Bone marrow (tissue), 2 donors: Measurements from ENCODE around the gene SLC9A9.
"Not testable (repeated sequence)": the region's sequence is repeated elsewhere in the genome, so short reads cannot be mapped to it uniquely, and the experiment has no call there.

ENCODE experiments used
- DNase-seq, 2 donors: peaks; one replicate each; lab custom pipeline; 2025; lab: John Stamatoyannopoulos, UW

The SLC9A9 gene

DNA sequence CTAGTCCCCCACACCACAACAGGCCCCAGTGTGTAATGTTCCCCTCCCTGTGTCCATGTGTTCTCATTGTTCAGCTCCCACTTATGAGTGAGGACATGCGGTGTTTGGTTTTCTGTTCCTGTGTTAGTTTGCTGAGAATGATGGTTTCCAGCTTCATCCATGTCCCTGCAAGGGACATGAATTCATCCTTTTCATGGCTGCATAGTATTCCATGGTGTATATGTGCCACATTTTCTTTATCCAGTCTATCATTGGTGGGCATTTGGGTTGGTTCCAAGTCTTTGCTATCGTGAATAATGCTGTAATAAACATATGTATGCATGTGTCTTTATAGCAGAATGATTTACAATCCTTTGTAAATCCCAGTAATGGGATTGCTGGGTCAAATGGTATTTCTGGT, 152.9 kb downstream of the SLC9A9 start:
- not testable (repeated sequence) for DNase-seq

DNA sequence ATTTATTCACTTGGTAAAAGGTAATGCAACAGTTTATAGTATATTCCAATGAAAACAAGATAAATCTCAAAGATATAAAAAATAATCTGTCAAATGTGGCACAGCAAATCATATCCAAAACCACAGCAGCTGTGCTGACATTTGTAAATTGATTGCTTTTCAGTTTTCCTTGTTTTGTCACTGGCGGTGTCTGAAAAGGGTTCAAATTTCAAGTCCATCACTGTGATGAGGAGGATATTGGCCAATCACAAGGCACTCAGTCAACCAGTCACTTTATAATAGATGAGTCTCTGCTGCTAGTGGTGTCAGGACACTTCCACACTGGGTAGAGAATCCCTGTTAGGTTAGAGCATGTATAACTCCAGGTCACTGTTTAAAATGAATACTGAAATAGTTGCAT, 154.8 kb downstream of the SLC9A9 start:
- no peak for DNase-seq

DNA sequence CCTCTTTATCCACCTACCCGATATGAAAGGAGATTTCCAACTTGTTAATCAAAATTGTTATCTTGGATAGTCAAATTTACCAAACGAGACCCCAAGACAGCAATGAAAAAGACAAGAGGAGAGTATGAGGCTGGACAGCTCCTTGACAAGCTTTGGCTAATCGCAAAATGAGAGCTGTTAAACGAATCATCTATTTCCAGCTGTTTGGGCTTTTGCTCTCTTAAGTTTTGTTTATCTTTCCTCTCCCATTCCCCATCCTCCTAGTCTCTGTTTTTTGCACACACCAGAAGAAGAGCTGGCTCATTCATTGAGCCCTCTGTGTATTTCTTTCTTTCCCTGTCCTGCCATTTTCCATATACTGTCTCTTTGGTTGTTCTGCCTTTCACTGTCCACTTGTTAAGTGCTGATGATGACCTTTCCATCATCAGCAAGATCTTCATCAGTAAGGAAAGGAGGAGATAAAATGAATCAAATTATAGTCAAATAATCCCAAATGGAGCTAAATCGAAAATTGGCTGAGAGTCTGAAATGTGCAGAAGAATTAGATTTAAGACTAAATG, 161.6 kb downstream of the SLC9A9 start:
- no peak for DNase-seq

DNA sequence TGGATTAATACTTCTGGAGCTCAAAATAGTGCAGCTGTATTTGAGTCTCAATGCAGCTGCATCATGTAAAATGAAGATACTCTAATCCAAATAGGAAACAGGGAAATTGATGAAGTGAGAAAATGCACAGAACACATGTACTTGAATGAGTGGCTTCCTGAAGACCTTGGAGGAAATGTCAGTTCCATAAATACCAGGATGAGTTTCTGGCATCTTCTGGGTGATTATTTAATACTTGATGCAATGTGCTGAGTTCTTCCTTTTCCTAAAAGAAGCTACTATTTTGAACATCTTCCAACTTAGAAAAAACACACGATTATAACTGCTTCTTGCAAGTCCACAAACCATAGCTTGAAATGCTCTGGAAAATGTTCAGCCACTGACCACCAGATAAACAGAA, 162.8 kb downstream of the SLC9A9 start:
- DNase-seq, result no peak

DNA sequence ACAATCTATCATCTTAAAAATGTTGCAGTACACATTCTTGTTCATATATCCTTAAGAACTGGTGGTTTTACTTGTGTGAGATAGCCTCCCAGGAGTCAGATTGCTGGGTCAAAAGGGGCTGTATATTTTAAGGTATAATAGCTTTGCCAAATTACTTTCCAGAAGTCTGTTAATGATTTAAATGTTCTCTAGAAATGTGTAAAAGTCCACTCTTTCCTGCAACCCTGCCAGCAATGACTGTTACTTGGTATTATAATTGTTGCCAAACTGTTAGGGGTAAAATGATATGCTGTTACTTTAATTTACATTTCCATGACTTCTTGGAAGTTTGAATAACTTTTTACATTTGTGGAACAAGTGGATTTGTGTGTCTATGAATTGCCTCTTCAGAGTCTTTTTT, 170.8 kb downstream of the SLC9A9 start:
- no peak for DNase-seq

DNA sequence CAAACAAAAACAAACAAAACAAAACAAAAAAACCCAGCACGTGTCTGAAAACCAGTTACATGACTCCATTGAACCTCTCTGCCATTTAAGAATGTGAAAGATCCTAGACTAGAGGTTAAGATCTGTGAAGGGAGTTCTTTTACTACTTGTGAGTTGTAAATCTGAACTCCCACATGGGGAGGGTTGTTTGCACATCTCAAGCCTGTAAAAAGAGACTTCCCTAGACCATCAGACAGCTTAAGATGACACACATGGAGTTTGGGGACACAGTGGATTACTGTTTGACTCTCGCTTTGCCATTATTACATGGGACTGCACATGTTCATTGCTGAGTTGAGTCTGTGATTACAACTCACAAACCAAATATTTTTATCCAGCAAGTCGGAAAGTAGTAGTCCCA, 171.5 kb downstream of the SLC9A9 start:
- DNase-seq, result no peak

DNA sequence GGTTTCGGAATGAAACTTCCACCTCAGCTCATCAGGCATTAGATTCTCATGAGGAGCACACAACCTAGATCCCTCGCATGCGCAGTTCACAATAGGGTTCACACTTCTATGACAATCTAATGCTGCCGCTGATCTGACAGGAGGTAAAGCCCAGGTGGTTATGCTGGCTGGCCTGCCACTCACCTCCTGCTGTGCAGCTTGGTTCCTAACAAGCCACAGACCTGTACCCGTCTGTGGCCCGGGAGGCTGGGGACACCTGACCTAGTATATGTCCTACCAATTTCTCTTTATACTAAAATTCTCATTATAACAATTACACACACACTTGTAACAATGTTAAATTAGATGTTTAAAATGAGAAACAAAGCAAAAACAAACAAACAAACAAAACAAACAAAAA, 172.2 kb downstream of the SLC9A9 start:
- DNase-seq, result no peak

DNA sequence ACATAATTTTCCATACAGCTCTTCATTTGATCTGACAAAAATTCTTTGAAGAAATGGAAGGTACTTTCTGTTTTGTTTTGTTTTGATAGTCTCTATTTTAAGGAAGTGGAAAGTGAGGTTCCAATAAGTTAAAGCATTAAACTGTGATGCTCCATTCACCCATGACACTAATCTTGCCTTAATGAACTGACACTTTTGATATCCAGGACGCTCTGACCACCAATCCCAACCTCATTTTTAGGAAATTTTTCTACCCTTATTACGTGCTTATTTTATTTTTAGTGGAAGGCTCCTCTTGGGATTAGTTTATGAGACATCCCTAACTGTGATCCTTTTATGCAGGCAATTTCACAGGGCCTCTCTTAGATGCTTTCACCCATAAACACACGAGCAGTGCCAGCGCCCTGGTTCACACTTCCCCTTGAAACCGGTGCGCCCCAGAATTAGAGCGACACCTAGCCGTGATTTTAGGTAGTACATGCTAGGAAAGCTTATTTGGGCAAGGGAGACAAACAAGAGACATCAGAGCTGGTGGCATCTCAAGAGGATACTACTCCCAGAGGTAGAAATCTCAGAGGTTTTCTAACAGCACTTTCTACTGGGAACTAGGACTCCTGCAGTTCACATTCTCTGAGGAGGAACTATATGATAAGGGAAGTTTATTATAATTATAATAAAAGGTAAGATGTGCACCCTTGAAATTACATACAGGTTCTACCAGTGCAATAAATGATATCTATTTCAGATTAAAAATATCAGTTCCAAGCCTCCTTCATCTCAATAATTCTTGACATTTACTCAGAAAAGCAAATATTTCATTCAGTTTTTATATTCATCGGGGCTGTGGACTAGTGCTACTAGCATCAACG, 173.9 kb downstream of the SLC9A9 start:
- DNase-seq, result peak; percentile 17 to 77

DNA sequence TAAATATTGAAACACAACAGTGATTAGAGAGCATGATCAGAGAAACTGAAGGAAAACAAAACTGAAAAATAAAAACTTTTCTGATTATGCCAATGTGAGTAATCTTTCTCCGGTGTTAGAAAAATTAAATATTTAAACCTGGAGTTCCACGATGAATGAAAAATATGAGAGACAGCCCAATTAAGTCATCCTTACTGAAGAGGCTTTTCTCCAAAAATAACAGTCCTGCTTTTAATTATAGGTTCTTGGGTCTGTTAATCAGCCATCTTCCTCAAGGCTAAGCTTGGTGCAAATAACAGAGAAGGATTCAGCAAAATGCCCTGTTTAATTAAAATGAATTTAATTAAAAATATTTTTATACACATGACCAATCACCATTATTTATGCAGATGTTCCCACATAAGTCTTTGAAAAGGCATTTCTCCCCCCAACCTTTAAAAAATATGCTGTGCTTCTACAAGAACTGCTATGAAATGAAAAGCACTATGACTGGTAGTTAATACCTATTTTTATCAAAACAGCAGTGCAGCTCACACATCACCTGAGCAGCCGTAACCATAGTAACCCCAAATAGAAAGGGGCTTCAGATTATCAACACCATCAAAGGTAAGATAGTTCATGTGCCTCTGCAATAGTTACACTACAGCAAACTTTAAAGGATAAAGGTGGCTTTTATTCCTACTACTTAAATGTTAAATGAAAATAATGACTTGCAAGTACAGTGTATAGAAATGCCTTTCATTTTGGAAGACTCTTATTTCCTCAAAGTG, 175.7 kb downstream of the SLC9A9 start:
- no peak for DNase-seq

DNA sequence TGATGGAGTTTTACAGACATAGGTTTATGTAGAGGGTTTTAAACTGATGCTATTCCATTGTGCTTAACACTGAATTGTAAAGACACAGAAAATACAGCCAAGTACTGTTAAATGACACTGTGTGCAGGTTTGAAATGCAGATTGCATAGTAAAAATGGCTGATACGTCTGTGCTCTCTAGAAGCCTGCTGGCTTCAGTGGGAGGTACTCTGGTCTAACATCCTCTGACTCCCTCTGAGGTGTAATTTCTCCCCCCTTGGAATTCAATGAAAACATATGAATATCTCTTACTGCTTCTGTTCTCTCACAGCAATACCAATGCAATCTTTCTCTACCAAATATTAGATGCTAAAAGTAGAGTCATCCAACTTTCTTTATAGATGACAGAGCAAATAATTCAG, 176.6 kb downstream of the SLC9A9 start:
- DNase-seq, result no peak

DNA sequence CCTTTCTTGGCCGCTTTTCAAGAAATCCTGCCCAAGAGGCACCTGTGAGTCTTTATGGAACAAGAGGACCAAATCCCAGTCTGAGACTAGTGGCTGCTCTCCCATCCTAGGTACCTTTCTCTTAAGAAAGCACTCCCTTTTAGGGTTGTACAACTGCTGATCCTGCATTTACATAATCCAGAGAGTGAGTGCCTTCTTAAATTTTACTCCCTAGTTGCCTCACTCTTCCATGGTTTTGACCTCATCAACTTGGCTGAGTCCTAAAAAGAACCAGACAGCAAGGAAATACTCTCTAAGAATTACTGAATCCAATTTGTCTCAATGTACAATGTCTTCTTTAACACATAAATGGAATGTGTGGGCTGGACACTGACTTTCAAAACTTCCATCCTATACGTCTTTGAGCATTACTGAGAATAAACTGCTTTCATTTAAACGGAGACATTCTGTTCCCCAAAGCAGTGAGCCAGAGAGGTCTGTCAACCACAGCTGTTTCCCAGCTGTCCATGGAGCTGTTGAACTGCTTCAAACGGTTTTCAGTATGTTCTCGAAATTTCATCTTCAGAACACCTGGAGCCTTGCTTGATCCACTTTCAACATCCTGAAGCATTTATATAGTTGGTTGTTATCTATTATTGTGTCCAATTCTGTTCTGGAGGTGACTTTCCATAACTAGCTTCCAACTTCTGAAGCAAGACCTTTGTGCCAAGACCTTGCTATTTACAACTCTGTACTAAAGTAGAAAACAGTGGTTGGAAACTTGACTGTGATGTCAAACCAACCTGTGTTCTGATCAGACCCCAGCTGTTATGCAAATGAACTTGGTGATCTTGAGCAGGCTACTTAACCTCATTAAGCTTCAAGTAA, 179.1 kb downstream of the SLC9A9 start:
- no peak for DNase-seq

DNA sequence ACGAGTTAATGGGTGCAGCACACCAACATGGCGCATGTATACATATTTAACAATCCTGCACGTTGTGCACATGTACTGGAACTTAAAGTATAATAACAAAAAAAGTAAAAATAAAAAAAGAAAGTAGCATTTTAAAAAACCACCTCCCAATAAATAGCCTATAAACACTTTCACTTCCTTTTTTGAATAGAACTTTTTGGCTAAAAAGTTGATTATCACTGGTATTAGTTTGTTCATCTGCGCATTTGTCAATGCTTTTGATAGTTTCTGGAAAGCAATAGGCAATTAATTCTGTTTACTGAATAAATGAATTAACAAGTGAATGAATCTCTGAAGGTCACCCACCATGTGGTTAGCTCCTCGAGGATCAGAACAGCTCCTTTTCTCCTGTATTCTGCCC, 179.9 kb downstream of the SLC9A9 start:
- DNase-seq, result no peak

DNA sequence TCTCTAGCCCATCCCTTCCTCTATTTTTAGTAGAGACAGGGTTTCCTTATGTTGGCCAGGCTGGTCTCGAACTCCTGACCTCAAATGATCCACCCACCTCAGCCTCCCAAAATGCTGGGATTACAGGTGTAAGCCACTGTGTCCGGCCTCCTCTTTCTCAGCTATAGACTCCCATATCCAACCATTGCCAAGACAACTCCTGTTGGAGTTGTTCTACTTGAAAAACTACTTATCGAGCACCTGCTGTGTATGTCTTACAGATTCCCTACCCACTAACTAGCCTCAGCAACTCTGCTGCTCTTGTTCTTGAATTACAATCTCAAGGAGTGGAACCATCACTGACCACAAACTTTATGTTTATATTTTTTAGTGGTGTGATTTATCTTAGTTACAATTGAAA, 186.6 kb downstream of the SLC9A9 start:
- no peak for DNase-seq

DNA sequence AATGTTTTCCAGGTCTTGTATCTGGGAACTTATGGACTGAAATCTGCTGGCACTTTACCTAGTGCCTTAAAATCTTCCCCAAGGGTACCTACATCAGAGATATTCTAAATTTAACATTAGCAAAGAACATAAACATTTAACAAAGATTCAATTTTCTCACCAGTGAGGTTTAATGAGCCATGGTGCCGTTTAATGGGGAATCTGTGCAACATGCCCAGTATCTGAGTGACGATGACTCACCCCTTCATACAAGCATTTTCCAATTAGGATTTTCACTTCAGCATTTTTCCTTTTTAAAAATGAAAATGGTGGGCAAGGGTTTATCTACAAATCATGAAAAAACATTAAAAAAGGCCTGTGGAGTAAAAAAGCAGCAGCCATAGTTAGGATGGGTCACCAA, 189.4 kb downstream of the SLC9A9 start:
- DNase-seq, result no peak

DNA sequence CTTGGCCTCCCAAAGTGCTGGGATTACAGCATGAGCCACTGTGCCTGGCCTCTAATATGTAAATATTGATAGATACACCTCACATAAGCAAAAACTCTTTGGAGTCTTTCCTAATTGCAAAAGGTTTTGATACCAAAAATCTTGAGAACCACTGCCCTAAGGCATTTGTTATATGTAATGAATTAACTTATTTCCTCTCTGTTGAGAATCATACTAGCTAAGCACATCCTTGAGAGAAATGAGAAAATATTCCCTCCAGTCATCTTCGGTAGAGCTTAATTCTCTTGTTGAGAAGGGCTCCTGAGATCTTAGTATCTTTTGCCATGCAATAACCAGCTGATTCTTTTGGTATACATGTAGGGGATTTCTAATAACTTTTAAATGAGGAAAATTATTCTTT, 190.2 kb downstream of the SLC9A9 start:
- no peak for DNase-seq

DNA sequence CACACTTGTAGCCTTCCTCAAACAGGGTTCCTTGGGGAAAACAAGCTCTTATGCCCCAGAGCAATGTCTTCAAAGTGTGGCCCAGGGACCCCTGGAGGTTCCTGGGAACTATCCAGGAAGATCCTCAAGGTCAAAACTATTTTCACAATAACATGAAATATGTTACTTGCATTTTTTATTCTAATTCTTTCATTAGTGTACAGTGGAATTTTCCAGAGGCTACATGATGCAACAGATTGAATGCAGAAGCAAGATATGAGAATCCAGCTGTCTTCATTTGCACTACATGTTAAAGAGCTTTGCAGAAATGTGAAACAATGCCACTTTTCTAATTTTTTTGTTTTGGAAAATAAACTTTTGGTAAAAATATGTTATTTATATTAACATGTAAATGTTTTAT, 190.9 kb downstream of the SLC9A9 start:
- no peak for DNase-seq

DNA sequence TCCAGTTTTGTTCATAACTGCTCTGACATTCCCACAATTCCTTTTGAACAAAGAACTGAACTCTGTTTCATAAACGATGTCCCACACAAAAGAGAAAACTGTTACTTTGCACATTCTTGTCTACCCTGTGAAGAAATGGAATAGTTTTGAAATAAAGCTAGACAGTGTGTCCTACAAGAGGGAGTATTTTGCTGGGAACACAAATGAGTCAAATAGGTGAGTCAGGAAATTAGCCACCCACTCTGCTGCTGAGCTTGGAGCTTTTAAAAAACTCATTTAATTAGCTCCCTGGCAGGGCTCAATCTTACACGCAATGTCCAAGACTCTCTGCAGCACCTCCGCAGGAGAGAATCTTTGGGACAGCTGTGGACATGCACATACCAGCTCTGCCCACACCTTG, 193.4 kb downstream of the SLC9A9 start:
- no peak for DNase-seq

DNA sequence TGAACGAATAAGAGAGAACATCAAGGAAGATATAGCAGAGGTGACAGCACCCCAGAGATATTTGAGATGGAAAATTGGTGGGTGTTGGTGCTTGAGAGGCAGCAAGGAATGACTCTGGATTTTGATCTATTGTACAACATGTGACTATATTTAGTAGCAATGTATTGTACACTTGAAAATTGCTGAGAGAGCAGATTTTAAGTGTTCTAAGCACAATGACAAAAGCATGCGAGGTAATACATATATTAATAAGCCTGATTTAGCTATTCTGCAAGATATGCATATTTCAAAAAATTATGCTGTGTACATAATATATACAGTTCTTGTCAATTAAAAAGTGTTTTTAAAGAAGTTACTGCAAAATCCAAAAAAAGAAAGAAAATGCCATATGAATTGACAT, 194.3 kb downstream of the SLC9A9 start:
- no peak for DNase-seq

DNA sequence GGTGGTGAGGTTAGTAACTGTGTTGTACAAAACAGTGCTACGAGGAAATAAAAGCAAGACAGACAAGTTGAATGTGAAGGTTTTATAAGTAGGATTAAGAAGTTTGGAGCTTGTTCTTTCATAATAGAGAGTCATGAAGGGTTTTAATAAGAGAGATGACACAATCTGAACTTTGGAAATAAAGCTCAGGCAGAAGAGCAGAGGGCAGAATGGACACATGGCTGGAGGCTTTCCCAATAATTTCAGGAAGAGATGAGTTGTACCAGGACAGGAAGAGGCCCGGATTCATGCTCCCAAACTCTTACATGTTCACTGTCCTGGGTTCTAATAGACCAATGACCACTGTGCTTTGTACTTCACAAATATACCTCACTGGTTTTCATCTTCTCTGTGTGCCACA, 194.8 kb downstream of the SLC9A9 start:
- no peak for DNase-seq

DNA sequence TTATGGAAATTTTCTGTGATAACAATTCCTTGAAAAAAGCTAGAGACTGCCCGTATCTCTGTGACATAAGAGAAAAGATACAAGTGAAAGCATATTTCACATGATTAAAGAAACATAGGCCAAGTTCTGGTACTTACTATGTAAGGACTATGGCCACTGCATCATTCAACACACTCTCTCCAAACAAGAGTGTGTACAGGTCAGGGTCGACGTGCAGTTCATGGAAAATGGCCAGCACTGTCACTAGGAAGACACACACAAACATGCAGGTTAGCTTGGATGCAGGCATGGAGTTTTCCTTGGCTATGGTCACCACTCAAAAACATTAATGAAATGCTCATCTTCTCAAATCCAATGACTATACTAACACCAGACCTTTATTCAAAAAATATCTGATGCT, 196.2 kb downstream of the SLC9A9 start:
- no peak for DNase-seq

DNA sequence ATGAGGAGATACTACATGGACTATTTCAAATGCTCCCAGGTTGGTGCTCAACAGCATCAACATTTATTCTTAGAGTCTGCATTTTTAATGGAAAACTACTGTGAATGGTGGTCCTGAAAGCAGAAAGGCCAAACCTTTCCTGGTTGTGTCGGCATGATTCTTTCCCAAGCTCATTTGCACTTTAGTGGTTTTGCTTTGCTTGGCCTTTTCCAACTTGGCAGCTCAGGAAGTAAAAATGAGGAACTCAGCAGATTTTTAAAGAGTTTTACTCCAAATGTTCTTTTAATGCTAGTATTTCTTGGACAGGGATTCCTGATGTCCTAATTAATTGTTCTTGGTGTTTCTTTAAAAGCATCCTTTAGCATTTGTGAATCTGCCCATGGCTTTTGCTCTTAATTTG, 197.4 kb downstream of the SLC9A9 start:
- DNase-seq, result no peak

DNA sequence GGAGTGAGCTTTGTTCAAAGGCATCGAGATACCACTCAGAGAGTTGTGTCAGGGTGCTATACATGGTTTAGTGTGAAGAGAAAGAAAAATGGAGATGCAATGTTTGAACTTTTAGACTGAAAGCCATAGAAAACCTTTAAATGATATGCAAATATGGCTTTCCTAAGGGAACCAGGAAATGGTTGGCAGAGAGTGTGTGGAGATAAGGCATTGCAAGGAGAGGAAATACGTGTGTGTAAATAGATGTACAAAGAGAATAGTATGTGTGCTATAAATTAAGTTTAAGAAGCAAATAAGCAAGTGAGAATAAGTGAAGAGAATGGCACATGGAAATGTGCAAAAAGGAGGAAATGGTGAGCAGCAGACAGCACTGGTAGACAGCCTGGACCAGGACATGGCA, 198.1 kb downstream of the SLC9A9 start:
- DNase-seq, result no peak
